ENCODE results near the gene PRKCB.

DNA sequence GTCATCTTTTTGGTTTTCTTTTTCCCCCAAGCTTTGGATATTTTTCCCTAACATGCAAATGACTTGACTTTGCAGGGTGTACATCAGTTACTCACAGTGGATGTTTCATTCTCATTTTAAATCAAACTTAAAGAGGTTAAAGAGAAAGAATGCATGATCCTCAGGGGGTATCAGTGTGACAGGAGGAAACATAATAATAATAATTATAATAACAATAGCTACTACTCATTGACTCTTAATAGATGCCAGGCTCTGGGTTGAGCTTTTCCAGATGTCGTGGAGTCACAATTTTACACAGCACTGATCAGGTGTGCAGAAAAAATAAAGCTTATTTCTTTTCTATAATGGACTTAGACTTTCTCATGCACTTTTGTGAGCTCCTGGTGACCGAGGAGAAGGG, 263.1 kb downstream of the PRKCB start:
- no peak for TF ChIP-seq CTCF (conservative IDR thresholded peaks at IDR 0.05; ENCODE audit: low read depth, low read length)
- TF ChIP-seq EZH2phosphoT487 (IDR thresholded peaks at IDR 0.05; ENCODE audit: borderline replicate concordance, low read length): no peak

Measured in PC-3 (cell line).